AML-193 (cell line): ENCODE results near the gene LMTK2.
"Not testable (repeated sequence)": the region's sequence is repeated elsewhere in the genome, so short reads cannot be mapped to it uniquely, and the experiment has no call there.

Source experiments
- DNase-seq, 2 experiments: peaks; one replicate each; lab custom pipeline; 2025; lab: John Stamatoyannopoulos, UW

LMTK2 gene

GRCh38 chr7:98217623-98218582 is 111.2 kb downstream of the LMTK2 start:
- peak; percentile 43 to 49 for DNase-seq

- not testable (repeated sequence) for DNase-seq
Measured at GRCh38 chr7:98219382-98219781, 112.7 kb downstream of the LMTK2 start.

- DNase-seq = no peak
Measured at GRCh38 chr7:98221611-98222532, 115.2 kb downstream of the LMTK2 start.

GRCh38 chr7:98222533-98223195 is 116.0 kb downstream of the LMTK2 start:
- DNase-seq = no peak

GRCh38 chr7:98223351-98223897 is 116.8 kb downstream of the LMTK2 start:
- DNase-seq = no peak

GRCh38 chr7:98223898-98224700 is 117.4 kb downstream of the LMTK2 start:
- no peak for DNase-seq

GRCh38 chr7:98224701-98225181 is 118.1 kb downstream of the LMTK2 start:
- DNase-seq = no peak

GRCh38 chr7:98225913-98226614 is 119.4 kb downstream of the LMTK2 start:
- no peak for DNase-seq

- DNase-seq = no peak
Measured at GRCh38 chr7:98227939-98228338, 121.3 kb downstream of the LMTK2 start.

GRCh38 chr7:98228801-98229200 is 122.1 kb downstream of the LMTK2 start:
- no peak for DNase-seq

- no peak for DNase-seq
Measured at GRCh38 chr7:98229441-98229840, 122.8 kb downstream of the LMTK2 start.

- no peak for DNase-seq
Measured at GRCh38 chr7:98229991-98230745, 123.5 kb downstream of the LMTK2 start.

- DNase-seq = no peak
Measured at GRCh38 chr7:98230746-98231471, 124.2 kb downstream of the LMTK2 start.

GRCh38 chr7:98231493-98232262 is 125.0 kb downstream of the LMTK2 start:
- DNase-seq = no peak

- DNase-seq = no peak
Measured at GRCh38 chr7:98232263-98232585, 125.6 kb downstream of the LMTK2 start.

- DNase-seq = no peak
Measured at GRCh38 chr7:98232799-98233198, 126.1 kb downstream of the LMTK2 start.

- no peak for DNase-seq
Measured at GRCh38 chr7:98233219-98234070, 126.8 kb downstream of the LMTK2 start.
